HG03442 (cell line): ENCODE results near the gene SPAG16.
"Not testable (repeated sequence)": the region's sequence is repeated elsewhere in the genome, so short reads cannot be mapped to it uniquely, and the experiment has no call there.

Experiments
- ATAC-seq: cut with Tn5 transposase; IDR thresholded peaks from one replicate; pipeline ENCODE4 v1.9.1; 2021; ENCODE audit warnings: mild to moderate bottlenecking, moderate library complexity; ENCODE audit not compliant: unreplicated experiment

SPAG16 gene

GRCh38 chr2:213407027-213407426 is 122.8 kb downstream of the SPAG16 start:
- not testable (repeated sequence) for ATAC-seq

DNA sequence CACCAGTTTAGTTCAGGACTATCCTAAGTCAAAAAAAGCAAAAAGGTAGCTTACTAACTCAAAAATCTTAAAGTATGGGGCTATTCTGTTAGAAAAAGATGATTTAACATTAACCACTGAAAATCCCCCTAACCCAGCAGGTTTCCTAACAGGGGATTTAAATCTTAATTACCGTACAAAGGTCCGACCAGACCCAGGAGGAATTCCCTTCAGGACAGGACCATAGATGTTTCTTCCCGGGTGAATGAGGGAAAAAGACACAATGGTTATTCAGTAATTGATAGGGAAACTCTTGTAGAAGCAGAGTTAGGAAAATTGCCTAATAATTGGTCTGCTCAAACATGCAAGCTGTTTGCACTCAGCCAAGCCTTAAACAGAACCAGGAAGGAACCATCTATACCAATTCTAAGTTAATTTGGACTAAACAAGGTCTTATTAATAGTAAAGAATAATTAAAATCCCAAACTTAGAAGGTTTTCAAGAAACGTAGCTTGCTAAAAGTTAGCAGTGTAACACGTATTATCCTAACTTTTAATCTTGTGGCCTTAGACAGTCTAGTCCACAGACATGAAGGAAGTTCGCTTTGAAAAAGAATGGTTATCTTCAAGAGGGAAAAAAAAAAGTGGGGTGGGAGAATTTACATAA is 124.3 kb downstream of the SPAG16 start:
- ATAC-seq: not testable (repeated sequence)

GRCh38 chr2:213410687-213411086 is 126.4 kb downstream of the SPAG16 start:
- not testable (repeated sequence) for ATAC-seq

DNA sequence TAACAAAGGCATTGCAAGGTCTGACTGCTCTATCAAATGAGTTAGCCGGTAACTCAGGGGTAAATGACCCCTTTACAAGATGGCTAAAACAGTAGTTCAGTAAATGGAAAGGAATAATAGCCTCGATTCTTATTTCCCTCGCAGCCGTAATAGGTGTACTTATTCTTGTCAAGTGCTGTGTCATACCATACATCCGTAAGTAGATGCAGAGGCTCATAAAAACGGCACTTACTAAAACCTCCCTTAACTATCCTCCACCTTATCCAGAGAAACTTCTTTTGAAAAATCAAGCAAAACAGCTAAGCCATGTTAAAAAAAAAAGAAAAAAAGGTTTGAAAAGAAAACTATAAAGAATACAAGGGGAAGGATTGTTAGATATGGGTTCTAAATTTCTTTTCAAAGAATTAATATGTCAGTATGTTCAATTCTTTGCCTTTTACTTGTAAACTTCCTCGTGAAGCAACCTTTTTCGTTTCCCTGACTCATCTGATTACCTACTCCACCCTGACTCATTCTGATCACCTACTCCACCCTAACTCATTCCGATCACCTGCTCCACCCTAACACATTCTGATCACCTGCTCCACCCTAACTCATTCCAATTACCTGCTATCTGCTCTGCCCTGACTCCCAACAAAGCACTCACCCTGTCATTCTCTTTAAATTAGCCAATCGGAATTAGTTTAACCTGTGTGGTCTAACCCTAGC is 127.5 kb downstream of the SPAG16 start:
- no peak for ATAC-seq

DNA sequence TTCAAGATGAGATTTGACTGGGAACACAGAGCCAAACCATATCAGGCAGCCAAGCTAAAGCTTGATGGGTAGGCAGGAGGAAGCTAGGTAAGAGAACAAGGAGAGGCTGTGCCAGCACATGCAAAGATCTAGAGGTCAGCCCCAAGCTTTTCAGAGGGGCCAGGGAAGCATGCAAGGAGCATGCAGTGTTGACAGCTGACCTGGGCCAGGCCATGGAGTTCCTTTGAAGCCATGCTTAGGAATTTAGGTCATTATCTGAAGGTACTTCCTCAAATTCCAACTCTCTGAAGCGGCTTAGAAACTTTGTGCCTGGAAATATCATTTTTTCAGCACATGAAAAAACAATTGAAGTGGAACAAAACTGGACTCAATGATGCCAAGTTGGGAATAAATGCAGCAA is 130.8 kb downstream of the SPAG16 start:
- ATAC-seq: no peak

DNA sequence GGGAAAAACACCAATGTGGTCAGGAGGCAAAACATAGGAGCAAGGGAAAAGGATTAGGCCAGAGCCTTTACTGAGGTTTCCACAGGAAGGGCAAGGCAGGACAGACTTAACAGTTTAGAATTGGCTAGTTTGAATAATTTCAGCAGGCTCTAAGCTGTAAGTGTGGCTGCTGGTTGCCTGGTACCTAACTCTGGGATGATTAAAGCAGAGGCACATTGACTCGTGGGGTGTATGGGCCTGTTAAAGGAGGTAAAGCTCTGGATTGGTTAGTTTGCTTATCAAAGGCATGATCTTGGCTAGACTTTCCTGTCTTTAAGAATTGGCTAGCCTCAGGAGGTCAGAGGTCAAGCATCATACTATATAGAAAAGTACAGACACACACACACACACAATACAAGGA is 132.6 kb downstream of the SPAG16 start:
- ATAC-seq: no peak

GRCh38 chr2:213419980-213420379 is 135.7 kb downstream of the SPAG16 start:
- no peak for ATAC-seq

GRCh38 chr2:213420828-213421385 is 136.6 kb downstream of the SPAG16 start:
- no peak for ATAC-seq

- ATAC-seq: no peak
These were observed 137.9 kb downstream of the SPAG16 start for GRCh38 chr2:213422211-213422610.

- no peak for ATAC-seq
These were observed 141.4 kb downstream of the SPAG16 start for GRCh38 chr2:213425618-213426017.

DNA sequence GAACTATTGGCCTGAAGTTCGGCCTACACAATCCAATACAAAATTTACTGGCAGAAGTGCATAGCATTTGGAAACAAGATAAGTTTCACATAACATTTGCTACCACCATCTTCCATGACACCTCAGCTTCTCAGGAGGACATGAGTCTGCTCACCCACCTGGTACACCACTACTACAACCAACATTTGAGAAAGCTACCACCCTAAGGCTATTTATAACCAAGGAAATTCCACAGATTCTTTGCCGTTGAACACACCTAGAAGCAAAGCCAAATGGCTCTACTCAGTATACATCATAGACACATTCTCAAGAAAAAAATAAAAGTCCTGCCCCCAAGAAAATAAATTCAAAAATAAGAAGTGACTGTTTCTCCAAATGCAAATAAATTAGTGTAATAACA is 145.3 kb downstream of the SPAG16 start:
- no peak for ATAC-seq

DNA sequence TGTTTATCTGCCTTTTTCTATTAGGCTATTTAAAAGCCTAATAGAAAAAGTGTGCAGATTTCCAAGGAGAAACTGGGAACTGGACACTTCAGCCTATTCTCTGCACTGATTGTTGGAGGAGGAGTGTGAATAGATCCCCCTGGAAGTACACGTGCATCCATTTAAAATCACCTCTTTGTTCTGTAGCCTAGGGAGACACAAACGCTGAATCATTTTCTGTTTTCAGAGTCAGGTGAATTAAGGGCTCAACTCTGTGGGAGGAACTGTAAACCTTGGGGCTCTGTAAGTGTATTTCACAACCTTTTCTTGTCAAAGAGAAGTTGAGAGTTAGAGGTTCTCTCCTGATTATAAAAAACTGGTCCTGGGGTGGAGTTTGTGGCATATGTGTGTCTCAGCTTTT is 159.7 kb downstream of the SPAG16 start:
- ATAC-seq: no peak

GRCh38 chr2:213451542-213452239 is 167.4 kb downstream of the SPAG16 start:
- ATAC-seq: no peak

GRCh38 chr2:213455316-213456008 is 171.2 kb downstream of the SPAG16 start:
- ATAC-seq: no peak

GRCh38 chr2:213475433-213475832 is 191.2 kb downstream of the SPAG16 start:
- ATAC-seq: no peak

- no peak for ATAC-seq
These were observed 192.4 kb downstream of the SPAG16 start for GRCh38 chr2:213476641-213477040.

DNA sequence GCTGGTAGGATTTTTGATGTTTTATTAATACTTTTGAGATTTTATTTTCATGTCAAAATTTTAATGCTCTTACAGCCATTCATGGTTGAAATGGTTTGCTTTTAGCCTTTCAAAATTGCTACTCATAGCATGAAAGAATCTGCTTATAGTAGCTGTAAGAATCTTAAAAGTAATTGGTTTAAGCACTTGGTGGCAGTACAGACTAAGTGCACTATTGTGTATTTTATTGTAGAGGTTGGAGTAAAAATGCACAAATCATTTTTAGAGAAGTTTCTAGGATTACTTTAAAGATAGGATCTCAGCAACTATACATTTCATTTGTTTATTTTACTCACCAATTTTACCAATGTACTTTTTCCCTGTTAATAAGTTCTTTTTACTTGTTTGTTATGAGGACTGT is 205.8 kb downstream of the SPAG16 start:
- ATAC-seq: no peak

DNA sequence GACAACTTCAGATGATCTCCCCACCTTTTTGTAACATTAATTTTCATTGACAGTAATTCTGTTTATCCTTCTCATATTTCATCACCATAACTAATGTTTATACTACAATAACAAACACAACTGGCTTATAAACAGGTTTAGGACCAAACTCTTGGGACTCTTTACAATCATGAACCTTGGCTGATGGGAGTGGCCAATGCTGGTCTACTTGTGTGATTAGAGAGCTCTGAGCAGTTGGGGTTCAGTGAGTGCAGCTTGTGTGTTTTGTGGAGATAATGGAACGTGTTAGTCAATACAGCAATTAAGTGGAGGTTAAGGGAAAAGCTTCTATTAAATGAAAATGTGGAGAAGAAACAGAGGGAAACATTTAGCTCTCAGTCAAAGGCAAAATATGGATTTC is 207.1 kb downstream of the SPAG16 start:
- no peak for ATAC-seq

- ATAC-seq: no peak
These were observed 212.0 kb downstream of the SPAG16 start for GRCh38 chr2:213496226-213496625.

DNA sequence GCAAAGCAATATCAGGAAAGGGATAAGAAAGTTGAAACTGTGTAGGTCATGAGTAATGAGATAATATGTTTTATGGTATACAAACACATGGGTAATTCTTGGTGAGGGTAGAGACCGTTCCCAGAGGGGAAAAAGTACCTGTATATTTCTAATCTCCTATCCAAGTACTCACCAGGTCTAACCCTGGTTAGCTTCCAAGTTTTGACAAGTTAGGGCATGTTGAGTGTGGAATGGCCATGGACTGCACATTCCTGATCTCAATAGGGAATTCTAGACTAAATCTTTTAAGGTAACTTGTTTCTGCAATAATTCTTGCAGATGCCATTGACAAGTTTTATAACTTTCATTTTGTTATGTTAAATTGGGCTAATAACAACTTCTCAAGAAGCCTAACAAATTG is 216.6 kb downstream of the SPAG16 start:
- ATAC-seq: no peak

GRCh38 chr2:213524164-213524563 is 239.9 kb downstream of the SPAG16 start:
- ATAC-seq: no peak
